Measurements from ENCODE around the gene POC1B. TPM values are rescaled to one million over a fixed set of nuclear protein-coding genes. Genes with fewer than 3 reads are reported as not detected.

POC1B gene
- total RNA-seq, 1 donor from 2014 or later: 6.7 TPM

DNA sequence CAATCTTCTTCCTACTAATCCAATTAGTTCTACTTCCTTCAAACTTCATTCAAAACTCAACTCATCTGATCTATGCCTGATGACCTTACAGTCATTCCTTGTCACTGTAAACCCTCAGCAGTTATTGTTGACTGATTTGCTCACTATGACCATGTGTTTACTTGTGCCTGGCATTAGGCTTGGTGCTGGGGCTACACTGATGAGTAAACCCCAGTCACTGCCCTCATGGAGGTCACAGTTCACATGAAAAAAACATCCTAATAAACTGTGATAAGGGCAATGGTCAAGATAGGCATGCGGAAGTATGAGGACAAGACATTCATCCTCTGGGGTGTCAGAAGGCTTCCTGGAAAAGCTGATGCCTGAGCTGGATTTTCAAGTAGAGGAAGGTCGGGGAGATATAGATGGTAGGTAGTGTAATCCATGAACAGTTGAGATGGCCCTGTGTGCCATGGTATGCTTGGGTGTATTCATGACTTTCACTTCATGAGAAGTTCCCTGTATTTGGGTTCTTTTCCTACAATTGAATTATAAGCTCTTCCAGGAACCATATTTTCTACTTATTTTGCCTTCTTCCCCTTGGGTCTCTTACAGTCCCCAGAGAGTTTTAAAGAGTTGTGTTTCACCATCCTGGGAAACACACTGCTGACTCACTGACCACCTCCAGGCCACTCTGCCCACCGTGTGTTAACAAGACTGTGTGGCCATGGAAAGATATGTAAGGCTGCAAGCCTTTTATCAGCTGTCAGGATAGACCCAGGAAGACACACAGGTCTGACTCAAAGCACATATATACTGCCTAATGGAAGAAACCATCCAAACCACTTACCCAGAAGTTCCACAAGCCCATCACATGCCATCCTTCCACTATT, 134.8 kb downstream of the POC1B start:
- peak; percentile 73 for ATAC-seq
- peak; percentile 66 for DNase-seq (ENCODE audit: low spot score)

GRCh38 chr12:89389755-89390661, 135.8 kb downstream of the POC1B start:
- DNase-seq (ENCODE audit: low spot score): no peak
- peak; percentile 77 for ATAC-seq

- DNase-seq (ENCODE audit: low spot score) (no peak), ATAC-seq (peak; percentile 15)
Measured at GRCh38 chr12:89386138-89386537, 139.7 kb downstream of the POC1B start.

- DNase-seq (ENCODE audit: low spot score): no peak
- peak; percentile 2 for ATAC-seq
Measured at GRCh38 chr12:89384807-89385206, 141.0 kb downstream of the POC1B start.

DNA sequence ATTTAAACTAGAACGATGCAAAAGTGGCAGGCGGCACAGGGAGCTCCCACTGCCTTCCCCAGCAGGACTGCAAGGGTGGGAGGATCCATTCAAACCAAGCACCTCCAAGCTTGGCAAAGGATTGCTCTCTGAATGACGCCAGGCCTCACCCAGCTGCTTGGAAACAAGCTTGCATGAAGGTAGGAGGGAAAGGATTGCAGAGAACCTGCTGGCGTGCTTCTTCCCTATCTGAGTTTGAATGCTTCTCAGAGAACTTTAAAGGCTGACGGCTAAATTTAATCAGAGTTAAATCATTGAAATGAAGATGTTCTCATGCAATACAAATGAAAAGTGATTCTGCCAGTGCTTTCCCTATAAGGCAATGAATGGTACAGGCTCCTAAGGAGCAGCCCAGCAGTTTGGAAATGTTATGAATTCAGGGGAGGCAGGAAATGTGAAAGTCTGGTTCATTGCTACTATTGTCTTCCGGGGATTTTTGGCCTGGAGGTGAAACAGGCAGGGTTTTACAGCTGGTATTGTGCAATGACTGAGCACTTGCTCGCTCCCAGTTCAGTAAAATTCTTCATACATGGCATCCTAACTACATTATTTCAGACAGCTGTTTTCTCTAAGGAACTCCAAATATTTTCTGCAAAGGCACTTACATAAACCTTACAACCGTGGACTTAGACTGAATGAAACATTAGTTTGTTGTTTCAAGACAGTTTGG, 141.6 kb downstream of the POC1B start:
- DNase-seq (ENCODE audit: low spot score) (peak; percentile 73), ATAC-seq (peak; percentile 71)

DNA sequence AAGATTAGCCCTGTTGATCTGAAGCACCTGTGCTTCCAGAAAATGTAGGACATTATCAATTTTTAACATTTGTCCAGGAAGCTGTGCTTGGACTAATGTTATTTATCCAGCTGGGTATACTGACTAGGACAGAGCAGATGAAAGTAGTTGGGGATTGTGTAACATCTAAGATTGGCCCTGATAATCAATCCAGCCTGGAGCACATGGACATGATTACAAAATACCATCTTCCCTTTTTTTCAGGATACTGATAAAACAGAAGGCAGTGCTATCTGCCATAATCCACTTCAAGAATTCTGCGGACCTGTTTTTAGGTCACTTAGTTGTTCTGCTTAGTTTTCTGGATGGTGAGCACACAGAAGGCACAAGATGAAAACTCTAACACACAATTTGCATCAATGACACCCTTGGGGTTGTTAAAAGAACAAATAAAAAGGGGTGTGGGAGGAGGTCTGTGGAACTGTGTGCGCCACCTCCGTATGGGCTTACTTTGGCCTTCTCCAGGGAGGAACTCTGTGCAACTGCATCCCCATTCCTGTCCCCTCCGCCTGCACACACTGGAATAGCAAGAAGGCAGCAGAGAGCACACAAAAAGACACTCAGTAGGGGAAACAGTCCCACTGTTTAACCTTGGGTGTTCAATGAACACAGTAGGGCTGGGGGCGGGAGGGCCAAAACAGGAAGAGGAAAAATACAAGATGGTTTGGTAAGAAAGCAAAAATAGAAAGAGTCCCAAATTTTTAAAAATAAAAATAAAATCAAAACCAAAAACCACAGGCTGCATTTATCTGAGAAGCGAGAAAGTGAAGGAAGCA, 142.4 kb downstream of the POC1B start:
- peak; percentile 63 for ATAC-seq
- no peak for DNase-seq (ENCODE audit: low spot score)

- ATAC-seq (no peak), DNase-seq (ENCODE audit: low spot score) (no peak)
Measured at GRCh38 chr12:89382328-89382727, 143.5 kb downstream of the POC1B start.

GRCh38 chr12:89379839-89380467, 145.9 kb downstream of the POC1B start:
- DNase-seq (ENCODE audit: low spot score): no peak
- no peak for ATAC-seq

DNA sequence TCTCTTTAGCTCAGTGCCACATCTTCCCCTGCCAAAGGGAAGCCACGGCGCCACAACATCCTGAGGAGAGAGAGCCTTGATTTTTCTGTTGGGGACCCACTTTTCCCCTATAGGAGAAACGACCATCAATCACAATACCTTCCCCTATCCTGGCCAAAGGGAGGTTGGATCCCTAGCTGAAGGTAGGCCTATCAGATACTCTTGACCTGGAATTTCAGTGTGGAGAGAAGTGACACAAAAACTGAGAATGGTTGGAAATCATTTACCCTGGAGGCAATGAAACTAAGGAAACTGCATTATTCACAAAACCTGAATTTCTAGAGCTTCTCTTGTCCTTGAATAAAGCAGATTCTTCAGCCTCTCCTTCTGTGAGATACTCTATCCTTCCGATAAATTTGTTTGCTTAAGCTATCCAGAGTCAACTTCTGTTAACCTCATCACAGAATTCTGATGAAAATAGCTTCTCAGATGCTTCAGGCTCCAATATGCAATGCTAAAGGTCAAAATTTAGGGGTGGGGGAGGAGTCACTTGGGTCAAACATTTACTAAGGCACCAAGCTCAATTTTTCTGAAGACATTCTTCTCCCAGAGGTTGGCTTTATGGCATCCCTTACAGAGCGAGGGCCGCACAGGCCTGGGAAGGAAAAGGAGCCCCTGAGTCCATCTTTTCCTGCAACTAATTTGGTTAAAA, 146.6 kb downstream of the POC1B start:
- DNase-seq (ENCODE audit: low spot score) (no peak), ATAC-seq (peak; percentile 46)

- DNase-seq (ENCODE audit: low spot score) (no peak), ATAC-seq (no peak)
Measured at GRCh38 chr12:89376844-89377243, 149.0 kb downstream of the POC1B start.

- no peak for DNase-seq (ENCODE audit: low spot score)
- ATAC-seq: no peak
Measured at GRCh38 chr12:89376202-89376529, 149.7 kb downstream of the POC1B start.

DNA sequence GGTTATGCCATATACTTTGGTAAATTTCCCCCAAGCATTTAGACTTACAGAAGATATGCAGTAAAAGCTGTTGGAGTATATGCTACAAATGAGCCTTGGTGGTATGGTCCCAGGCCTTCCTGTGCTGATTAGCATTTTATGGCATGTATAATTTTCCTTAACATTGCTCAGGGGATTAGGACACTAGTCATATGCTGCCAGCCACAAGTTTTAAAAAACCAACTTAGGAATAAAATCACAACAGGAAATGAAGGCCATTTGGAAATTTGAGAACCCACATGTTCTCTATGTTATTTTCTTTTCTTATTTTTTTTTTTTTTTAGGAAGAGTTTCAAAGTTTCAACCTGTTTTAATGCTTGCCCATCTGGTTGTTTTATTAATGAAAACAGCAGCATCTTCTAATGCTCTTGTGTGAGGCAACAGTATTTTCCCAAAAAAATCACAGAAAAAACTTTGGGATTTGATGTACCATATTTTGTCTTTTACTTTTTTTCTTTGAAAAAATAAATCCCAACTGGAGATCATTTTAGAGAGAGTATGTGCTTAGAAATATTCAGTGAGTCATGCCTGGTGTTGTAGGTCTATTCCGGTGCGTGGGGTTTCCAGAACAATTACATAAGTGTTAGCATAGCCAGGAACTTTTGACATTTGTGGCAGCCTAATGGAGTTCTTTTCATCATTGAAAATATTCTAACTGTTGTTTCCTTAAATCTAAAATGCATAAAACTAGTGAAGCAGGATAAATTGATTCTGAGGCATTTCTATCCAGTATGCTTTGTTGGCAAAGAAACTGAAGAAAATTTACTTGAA, 151.9 kb downstream of the POC1B start:
- ATAC-seq: peak; percentile 58
- DNase-seq (ENCODE audit: low spot score): no peak

- peak; percentile 67 for DNase-seq (ENCODE audit: low spot score)
- peak; percentile 69 for ATAC-seq
Measured at GRCh38 chr12:89372584-89373370, 153.1 kb downstream of the POC1B start.

DNA sequence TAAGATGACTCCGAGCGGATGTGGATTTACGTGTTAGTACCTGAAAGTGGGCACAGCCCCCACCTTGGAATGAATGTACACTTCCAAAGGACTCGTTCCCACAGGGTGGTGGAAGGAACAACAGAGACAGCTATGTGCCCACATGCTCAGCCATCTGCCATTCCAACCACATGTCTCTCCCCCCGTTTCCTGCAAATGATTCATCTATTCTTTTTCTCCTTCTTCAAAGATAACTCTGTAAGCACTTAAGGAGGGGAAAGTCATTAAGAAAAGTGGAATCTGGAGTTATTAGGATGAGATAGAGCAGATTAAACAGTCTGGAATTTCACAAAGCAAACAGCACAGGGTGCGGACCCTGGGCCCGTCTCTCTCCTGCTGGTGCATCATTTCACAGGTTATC, 155.0 kb downstream of the POC1B start:
- ATAC-seq: no peak
- DNase-seq (ENCODE audit: low spot score): no peak

DNA sequence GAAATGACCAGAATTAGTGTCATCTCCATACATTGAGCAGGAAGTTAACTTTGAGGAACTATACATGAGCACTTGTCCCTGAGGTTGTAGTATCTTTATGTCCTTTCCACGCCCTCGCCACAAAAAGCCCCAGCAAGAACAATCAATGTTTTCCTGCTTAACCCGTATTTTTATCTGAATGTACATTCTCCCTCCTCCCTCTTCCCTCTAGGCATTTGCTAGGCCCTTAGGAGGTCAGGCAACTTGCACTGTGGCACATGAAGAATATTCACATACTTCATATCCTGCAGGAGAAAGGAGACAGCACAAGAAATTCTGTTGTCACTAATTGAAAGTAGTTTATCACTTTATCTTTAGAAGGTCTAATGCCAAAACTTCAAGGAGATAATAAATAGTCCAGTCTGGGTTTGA, 155.4 kb downstream of the POC1B start:
- no peak for ATAC-seq
- no peak for DNase-seq (ENCODE audit: low spot score)
